ENCODE data around the gene ITGA3. TPM values are rescaled to one million over a fixed set of nuclear protein-coding genes. Genes with fewer than 3 reads are reported as not detected.

Gene ITGA3
- polyA plus RNA-seq, 1 of the 3 experiments (the other 2 are of a cell fraction): 766 TPM

DNA sequence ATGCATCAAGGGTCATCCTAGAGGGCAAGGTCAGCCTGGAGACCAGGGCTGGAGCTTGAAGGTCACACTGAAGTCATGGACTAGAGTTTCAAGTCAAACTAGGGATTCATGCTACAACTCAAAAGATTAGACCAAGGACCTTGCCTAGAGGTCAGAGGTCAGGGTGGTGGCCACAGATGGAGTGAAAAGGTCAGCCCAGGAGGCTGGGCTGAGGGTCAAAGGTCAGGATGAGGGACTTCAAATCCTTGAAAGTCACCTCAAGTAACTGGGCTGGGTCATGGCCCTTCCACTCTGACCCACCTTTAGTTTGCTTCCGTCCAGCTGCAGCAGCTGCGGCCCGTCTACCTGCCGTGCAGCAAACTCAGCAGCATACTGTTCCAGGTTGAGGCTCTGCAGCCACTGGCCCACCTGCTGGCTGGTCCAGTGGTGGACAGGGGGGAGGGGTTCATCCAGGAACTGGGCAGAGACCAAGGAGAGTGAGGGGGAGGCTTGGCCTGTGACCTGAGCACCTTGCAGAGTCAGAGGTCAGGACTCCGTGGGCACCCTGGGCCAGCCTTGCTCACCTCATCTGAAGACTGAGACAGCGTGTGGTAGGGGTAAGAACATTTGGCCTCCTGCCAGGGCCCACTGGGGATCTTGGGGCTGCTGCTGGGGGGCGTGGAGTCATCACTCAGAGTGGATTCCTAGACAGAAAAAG lies 57.9 kb downstream of the ITGA3 start:
- H4K20me1 ChIP-seq (ENCODE audit: insufficient read depth): no peaks in the 10 kb centered on the region
- peaks cover 0 to 24% of the 10 kb centered on the region in 2 experiments; a peak in 1 of 4 replicates for H3K4me1 ChIP-seq (ENCODE audit: control insufficient read depth in 1 of 2, insufficient read depth in 2 of 2, low read depth in 1 of 2, low read length in 1 of 2)
- ChIA-PET POLR2A (interaction anchor here (1.4 kb wide), 1 partner anchor 48 kb away, joined by 5 read pairs; no protein-coding TSS in a partner anchor), CTCF (interaction anchor here (1.1 to 16.3 kb wide), 13 partner anchors 14 to 194 kb away, joined by 3 to 297 read pairs (median 15); partner anchors contain the start of genes COL1A1, PDK2, PPP1R9B and SAMD14)
- 100% methylated on average over 1 of the region's 7 CpGs for WGBS (ENCODE audit: low lambda C conversion rate)
- no peak for DNase-seq
- peaks cover 0 to 17% of the 10 kb centered on the region in 2 experiments for H3K36me3 ChIP-seq (replicated peaks in 1 of 2; ENCODE audit: control insufficient read depth in 1 of 2, insufficient read depth in 2 of 2, low read length in 1 of 2)
- no peak overlapping the region for H3K4me2 ChIP-seq
- no peak overlapping the region for H2AFZ ChIP-seq (ENCODE audit: low read depth)
- no peak for TF ChIP-seq RFX5 (IDR thresholded peaks at IDR 0.05; ENCODE audit: low read length)
- TF ChIP-seq REST (IDR thresholded peaks at IDR 0.05; ENCODE audit: low read depth, low read length): no peak
- TF ChIP-seq JUND (IDR thresholded peaks at IDR 0.05): no peak
- no peak for TF ChIP-seq EP300 (IDR thresholded peaks at IDR 0.05; ENCODE audit: borderline replicate concordance in 1 of 2, low read depth in 1 of 2, low read length in 1 of 2)
- no peak for TF ChIP-seq TCF12 (IDR thresholded peaks at IDR 0.05)
- TF ChIP-seq FOSL2 (IDR thresholded peaks at IDR 0.05; ENCODE audit: borderline replicate concordance, low read depth): no peak
- TF ChIP-seq SMC3 (IDR thresholded peaks at IDR 0.05; ENCODE audit: low read depth, low read length): no peak
- H3K27me3 ChIP-seq (ENCODE audit: insufficient read depth): no peaks in the 10 kb centered on the region
- H3K27ac ChIP-seq (ENCODE audit: low read depth in 2 of 2, low read length in 1 of 2): no peak overlapping the region
- no peaks in the 10 kb centered on the region for H3K9me3 ChIP-seq
- no peaks in the 10 kb centered on the region for H3K9me2 ChIP-seq
- no peaks in the 10 kb centered on the region for H3F3A ChIP-seq (replicated peaks; ENCODE audit: insufficient read depth)
- no peak overlapping the region for H3K9ac ChIP-seq
- H3K79me2 ChIP-seq (ENCODE audit: insufficient read depth): no peaks in the 10 kb centered on the region
- H3K4me3 ChIP-seq (ENCODE audit: low read depth in 2 of 2, low read length in 1 of 2): no peak overlapping the region

- Histone ChIP-seq H3K27ac (ENCODE audit: low read depth in 2 of 2, low read length in 1 of 2) (no peak overlapping the region), H3K4me2 (no peak overlapping the region), H3K9ac (no peak overlapping the region), H3K27me3 (ENCODE audit: insufficient read depth) (no peaks in the 10 kb centered on the region), H3K79me2 (ENCODE audit: insufficient read depth) (no peaks in the 10 kb centered on the region), H4K20me1 (ENCODE audit: insufficient read depth) (no peaks in the 10 kb centered on the region), H3F3A (replicated peaks; ENCODE audit: insufficient read depth) (no peaks in the 10 kb centered on the region), H3K9me3 (no peaks in the 10 kb centered on the region), H3K36me3 (replicated peaks in 1 of 2; ENCODE audit: control insufficient read depth in 1 of 2, insufficient read depth in 2 of 2, low read length in 1 of 2) (peaks cover 0 to 12% of the 10 kb centered on the region in 2 experiments), H2AFZ (ENCODE audit: low read depth) (no peak overlapping the region), H3K4me1 (ENCODE audit: control insufficient read depth in 1 of 2, insufficient read depth in 2 of 2, low read depth in 1 of 2, low read length in 1 of 2) (peaks cover 0 to 24% of the 10 kb centered on the region in 2 experiments; a peak in 1 of 4 replicates), H3K4me3 (ENCODE audit: low read depth in 2 of 2, low read length in 1 of 2) (no peak overlapping the region), H3K9me2 (no peaks in the 10 kb centered on the region)
- DNase-seq: no peak
- CTCF ChIA-PET: interaction anchor here (0.8 to 16.3 kb wide), 19 partner anchors 13 to 193 kb away, joined by 3 to 297 read pairs (median 8); partner anchors contain the start of genes COL1A1, PDK2, PPP1R9B and SAMD14
- TF ChIP-seq SMC3 (IDR thresholded peaks at IDR 0.05; ENCODE audit: low read depth, low read length) (no peak), JUND (IDR thresholded peaks at IDR 0.05) (no peak), GABPA (IDR thresholded peaks at IDR 0.05; ENCODE audit: low read depth) (no peak), TAF1 (IDR thresholded peaks at IDR 0.05; ENCODE audit: borderline replicate concordance, low read depth, low read length) (no peak), RFX5 (IDR thresholded peaks at IDR 0.05; ENCODE audit: low read length) (no peak), FOXM1 (IDR thresholded peaks at IDR 0.05; ENCODE audit: low read depth) (no peak), TEAD4 (IDR thresholded peaks at IDR 0.05; ENCODE audit: borderline replicate concordance, insufficient read depth) (no peak), RXRA (IDR thresholded peaks at IDR 0.05; ENCODE audit: borderline replicate concordance, low read depth) (no peak), MXI1 (IDR thresholded peaks at IDR 0.05; ENCODE audit: low read depth, low read length) (no peak), NRF1 (IDR thresholded peaks at IDR 0.05; ENCODE audit: low read depth, low read length) (no peak), NFIC (IDR thresholded peaks at IDR 0.05; ENCODE audit: borderline replicate concordance) (no peak), USF1 (IDR thresholded peaks at IDR 0.05; ENCODE audit: borderline replicate concordance, low read depth) (no peak), MEF2A (IDR thresholded peaks at IDR 0.05; ENCODE audit: borderline replicate concordance, low read depth) (no peak)
- TF ChIP-seq, protein P1, sequence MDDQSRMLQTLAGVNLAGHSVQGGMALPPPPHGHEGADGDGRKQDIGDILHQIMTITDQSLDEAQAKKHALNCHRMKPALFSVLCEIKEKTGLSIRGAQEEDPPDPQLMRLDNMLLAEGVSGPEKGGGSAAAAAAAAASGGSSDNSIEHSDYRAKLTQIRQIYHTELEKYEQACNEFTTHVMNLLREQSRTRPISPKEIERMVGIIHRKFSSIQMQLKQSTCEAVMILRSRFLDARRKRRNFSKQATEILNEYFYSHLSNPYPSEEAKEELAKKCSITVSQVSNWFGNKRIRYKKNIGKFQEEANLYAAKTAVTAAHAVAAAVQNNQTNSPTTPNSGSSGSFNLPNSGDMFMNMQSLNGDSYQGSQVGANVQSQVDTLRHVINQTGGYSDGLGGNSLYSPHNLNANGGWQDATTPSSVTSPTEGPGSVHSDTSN (IDR thresholded peaks at IDR 0.05): no peak
- 90% methylated on average over 4 of the region's 4 CpGs for WGBS (ENCODE audit: low lambda C conversion rate)
- POLR2A ChIA-PET: interaction anchor here (1.4 kb wide), 1 partner anchor 47 kb away, joined by 5 read pairs; no protein-coding TSS in a partner anchor
Observed at GRCh38 chr17:50114401-50114800, 58.5 kb downstream of the ITGA3 start.
